ENCODE data around the gene KMO. TPM values are rescaled to one million over a fixed set of nuclear protein-coding genes. Genes with fewer than 3 reads are reported as not detected.

The KMO gene
- total and polyA plus RNA-seq, 2 donors (not counting 3 experiments of a cell fraction or from before 2014, with no cell fraction given): not detected

DNA sequence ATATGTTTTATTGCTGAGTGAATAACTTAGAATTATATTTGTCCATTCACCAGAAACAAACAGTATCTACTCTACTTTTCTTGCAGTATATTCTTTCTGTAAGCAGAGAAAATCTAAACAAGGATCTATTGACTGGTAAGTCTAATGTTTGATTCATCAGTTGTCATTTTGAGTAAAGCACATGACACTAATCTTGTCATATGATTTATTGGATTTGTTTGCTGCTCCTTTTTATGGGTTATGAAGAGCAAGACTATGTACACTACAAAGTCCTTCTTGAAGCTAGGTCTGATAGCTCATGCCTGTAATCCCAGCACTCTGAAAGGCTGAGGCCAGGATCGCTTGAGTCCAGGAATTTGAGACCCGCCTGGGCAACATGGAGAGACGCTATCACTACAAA, 23.3 kb downstream of the KMO start:
- no peaks in the 10 kb centered on the region for H3K36me3 ChIP-seq (ENCODE audit: control insufficient read depth in 2 of 2, extremely low read depth in 1 of 2, insufficient read depth in 2 of 2, low read length in 2 of 2)
- no TSS peak for BruUV-seq (replicated peaks)
- no peak overlapping the region for H3K4me2 ChIP-seq (ENCODE audit: insufficient read depth, low read length)
- H3K9me3 ChIP-seq (replicated peaks; ENCODE audit: control insufficient read depth, insufficient read depth, low read length): no peaks in the 10 kb centered on the region
- no peaks in the 10 kb centered on the region for H3K79me2 ChIP-seq (ENCODE audit: control insufficient read depth, insufficient read depth, low read length)
- H2AFZ ChIP-seq (ENCODE audit: low read depth, low read length): no peak overlapping the region
- no peaks in the 10 kb centered on the region for H3K27me3 ChIP-seq (ENCODE audit: control insufficient read depth in 2 of 2, insufficient read depth in 2 of 2, low read length in 2 of 2)
- FAIRE-seq (no peak), DNase-seq (ENCODE audit: low read depth, low spot score) (no peak)
- TF ChIP-seq POLR2A (IDR thresholded peaks at IDR 0.05; ENCODE audit: low read depth, low read length): no peak
- H3K9ac ChIP-seq (replicated peaks; ENCODE audit: extremely low read depth, insufficient read depth, low read length): no peak overlapping the region
- H3K27ac ChIP-seq (ENCODE audit: insufficient read depth, low read depth, low read length): no peak overlapping the region
- ChIA-PET CTCF (no interaction called here), POLR2A (no interaction called here)
- no peaks in the 10 kb centered on the region for H3K9me1 ChIP-seq (replicated peaks; ENCODE audit: control insufficient read depth, extremely low read depth, insufficient read depth, low read length)
- H3K4me3 ChIP-seq (replicated peaks in 1 of 3; ENCODE audit: insufficient read depth in 1 of 3, low read depth in 1 of 3, low read length in 3 of 3): no peak overlapping the region
- H3K4me1 ChIP-seq (ENCODE audit: control insufficient read depth, extremely low read depth, insufficient read depth, low read length): no peaks in the 10 kb centered on the region
- dilution Hi-C loops (cut with MboI; ENCODE audit: extremely low pct_ligation_motif_present, low sequenced_read_pairs) (no loop called here), intact Hi-C loops (cut with micrococcal nuclease) (no loop called here)
- no peaks in the 10 kb centered on the region for H4K20me1 ChIP-seq (replicated peaks; ENCODE audit: control insufficient read depth, extremely low read depth, insufficient read depth, low read length)

DNA sequence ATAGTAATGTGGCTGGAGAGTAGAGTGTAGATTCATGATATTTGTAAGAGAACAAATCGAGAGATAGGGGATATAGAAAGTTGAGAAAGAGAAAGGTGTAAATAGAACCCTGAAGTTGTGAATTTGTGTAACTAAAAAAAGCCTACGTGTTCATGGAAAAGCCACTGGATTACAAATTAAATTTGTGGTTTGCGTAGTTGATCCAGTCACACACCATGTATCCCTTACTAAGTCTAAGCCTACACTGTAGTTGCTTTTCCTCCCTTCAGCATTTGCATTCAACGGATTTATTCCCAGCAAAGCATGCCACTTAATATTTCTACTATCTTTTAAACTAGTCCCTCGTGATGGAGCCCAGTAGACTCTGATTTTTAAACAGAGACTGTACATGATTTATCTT, 24.9 kb downstream of the KMO start:
- Histone ChIP-seq H2AFZ (ENCODE audit: low read depth, low read length) (no peak overlapping the region), H3K36me3 (ENCODE audit: control insufficient read depth in 2 of 2, extremely low read depth in 1 of 2, insufficient read depth in 2 of 2, low read length in 2 of 2) (no peaks in the 10 kb centered on the region), H3K27ac (ENCODE audit: insufficient read depth, low read depth, low read length) (no peak overlapping the region), H4K20me1 (replicated peaks; ENCODE audit: control insufficient read depth, extremely low read depth, insufficient read depth, low read length) (no peaks in the 10 kb centered on the region), H3K9me1 (replicated peaks; ENCODE audit: control insufficient read depth, extremely low read depth, insufficient read depth, low read length) (no peaks in the 10 kb centered on the region), H3K79me2 (ENCODE audit: control insufficient read depth, insufficient read depth, low read length) (no peaks in the 10 kb centered on the region), H3K4me2 (ENCODE audit: insufficient read depth, low read length) (no peak overlapping the region), H3K4me3 (replicated peaks in 1 of 3; ENCODE audit: insufficient read depth in 1 of 3, low read depth in 1 of 3, low read length in 3 of 3) (no peak overlapping the region), H3K4me1 (ENCODE audit: control insufficient read depth, extremely low read depth, insufficient read depth, low read length) (no peaks in the 10 kb centered on the region), H3K9ac (replicated peaks; ENCODE audit: extremely low read depth, insufficient read depth, low read length) (no peak overlapping the region), H3K9me3 (replicated peaks; ENCODE audit: control insufficient read depth, insufficient read depth, low read length) (no peaks in the 10 kb centered on the region), H3K27me3 (ENCODE audit: control insufficient read depth in 2 of 2, insufficient read depth in 2 of 2, low read length in 2 of 2) (no peaks in the 10 kb centered on the region)
- intact Hi-C loops (cut with micrococcal nuclease) (no loop called here), dilution Hi-C loops (cut with MboI; ENCODE audit: extremely low pct_ligation_motif_present, low sequenced_read_pairs) (no loop called here)
- FAIRE-seq (no peak), DNase-seq (ENCODE audit: low read depth, low spot score) (no peak)
- POLR2A ChIA-PET: no interaction called here
- CTCF ChIA-PET: no interaction called here
- BruUV-seq (replicated peaks): no TSS peak
- TF ChIP-seq POLR2A (IDR thresholded peaks at IDR 0.05; ENCODE audit: low read depth, low read length) (no peak), FOS (IDR thresholded peaks at IDR 0.05; ENCODE audit: borderline replicate concordance, insufficient read depth, low read length) (no peak), JUN (IDR thresholded peaks at IDR 0.05; ENCODE audit: borderline replicate concordance, insufficient read depth, insufficient read length, low read depth) (no peak), MYC (IDR thresholded peaks at IDR 0.05; ENCODE audit: low read depth, low read length) (no peak), GATA2 (IDR thresholded peaks at IDR 0.05; ENCODE audit: insufficient read depth, insufficient read length, low read depth, low read length) (no peak)
- TF ChIP-seq, protein P1, sequence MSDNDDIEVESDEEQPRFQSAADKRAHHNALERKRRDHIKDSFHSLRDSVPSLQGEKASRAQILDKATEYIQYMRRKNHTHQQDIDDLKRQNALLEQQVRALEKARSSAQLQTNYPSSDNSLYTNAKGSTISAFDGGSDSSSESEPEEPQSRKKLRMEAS (IDR thresholded peaks at IDR 0.05; ENCODE audit: insufficient read depth, insufficient read length): no peak

All from endothelial cell of umbilical vein (primary cell).